Measurements from ENCODE around the gene CRYL1.

- TF ChIP-seq, protein P1, sequence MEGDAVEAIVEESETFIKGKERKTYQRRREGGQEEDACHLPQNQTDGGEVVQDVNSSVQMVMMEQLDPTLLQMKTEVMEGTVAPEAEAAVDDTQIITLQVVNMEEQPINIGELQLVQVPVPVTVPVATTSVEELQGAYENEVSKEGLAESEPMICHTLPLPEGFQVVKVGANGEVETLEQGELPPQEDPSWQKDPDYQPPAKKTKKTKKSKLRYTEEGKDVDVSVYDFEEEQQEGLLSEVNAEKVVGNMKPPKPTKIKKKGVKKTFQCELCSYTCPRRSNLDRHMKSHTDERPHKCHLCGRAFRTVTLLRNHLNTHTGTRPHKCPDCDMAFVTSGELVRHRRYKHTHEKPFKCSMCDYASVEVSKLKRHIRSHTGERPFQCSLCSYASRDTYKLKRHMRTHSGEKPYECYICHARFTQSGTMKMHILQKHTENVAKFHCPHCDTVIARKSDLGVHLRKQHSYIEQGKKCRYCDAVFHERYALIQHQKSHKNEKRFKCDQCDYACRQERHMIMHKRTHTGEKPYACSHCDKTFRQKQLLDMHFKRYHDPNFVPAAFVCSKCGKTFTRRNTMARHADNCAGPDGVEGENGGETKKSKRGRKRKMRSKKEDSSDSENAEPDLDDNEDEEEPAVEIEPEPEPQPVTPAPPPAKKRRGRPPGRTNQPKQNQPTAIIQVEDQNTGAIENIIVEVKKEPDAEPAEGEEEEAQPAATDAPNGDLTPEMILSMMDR (IDR thresholded peaks at IDR 0.05 in 2 of 3, conservative IDR thresholded peaks at IDR 0.05 in 1 of 3; ENCODE audit: borderline replicate concordance in 1 of 3, insufficient read depth in 1 of 3, low read depth in 2 of 3, low read length in 2 of 3) = no peak
- TF ChIP-seq POLR2AphosphoS5 (IDR thresholded peaks at IDR 0.05; ENCODE audit: low read depth, low read length) = no peak
- TF ChIP-seq ZFX (IDR thresholded peaks at IDR 0.05) = no peak
These were observed 124.1 kb downstream of the CRYL1 start for GRCh38 chr13:20401531-20401930.

Data from HCT116 (cell line).